Measurements from ENCODE around the gene ZNF367.

Gene ZNF367

DNA sequence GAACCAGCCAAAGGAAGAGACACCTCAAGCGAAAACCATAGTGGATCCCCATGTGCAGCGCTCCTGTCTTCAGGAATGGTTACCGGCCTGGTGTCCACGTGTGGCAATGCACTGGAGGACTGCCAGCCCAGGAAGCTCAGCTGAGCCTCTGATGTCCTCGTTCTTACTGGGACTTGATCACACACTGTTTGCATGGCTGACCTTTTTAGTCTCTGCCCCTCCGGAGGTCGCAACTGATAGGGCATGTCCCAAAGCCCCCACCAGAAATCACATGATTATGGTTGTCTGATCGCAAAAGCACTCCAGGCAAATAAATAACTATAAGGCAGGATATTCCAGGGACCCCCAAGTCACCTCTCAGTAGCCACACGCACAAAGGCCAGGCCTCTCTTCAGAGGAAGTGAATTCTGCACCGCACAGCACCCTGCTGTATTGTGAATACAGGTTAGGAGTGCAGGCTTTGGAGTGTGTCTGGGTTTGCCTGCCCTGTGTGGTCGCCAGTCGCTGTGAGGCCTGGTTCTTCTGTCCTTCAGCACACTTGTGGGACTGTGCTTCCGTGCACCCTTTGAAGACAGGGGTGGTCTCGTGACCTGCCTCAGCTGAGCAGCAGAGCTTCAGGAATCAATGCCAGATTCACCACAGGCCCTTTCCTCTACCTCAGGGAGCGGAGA is 18.4 kb upstream of the ZNF367 start:
- no peak for DNase-seq

GRCh38 chr9:96436063-96436455 is 17.9 kb upstream of the ZNF367 start:
- no peak for DNase-seq

DNA sequence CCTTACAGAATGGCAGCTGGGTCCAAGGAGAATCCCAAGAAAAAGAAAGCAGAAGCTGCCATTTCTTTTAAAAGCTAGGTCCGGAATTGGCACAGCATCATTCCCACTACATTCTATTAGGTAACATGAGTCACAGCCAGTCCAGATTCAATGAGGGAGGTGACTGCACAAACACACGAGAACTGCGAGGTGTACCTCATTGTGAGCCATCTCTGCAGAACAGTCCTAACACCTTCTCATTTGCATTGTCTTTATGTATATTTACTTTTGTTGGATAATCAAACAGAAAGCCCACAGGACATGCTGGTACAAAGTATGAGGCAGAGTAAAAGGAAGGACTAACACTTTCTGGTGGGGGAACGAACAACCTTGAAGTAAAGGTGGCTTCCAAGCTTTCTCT is 17.2 kb upstream of the ZNF367 start:
- peak; percentile 48 to 53 for DNase-seq

- DNase-seq, result no peak
Observed at GRCh38 chr9:96430377-96430776, 12.2 kb upstream of the ZNF367 start.

GRCh38 chr9:96429732-96430131 is 11.6 kb upstream of the ZNF367 start:
- no peak for DNase-seq

- DNase-seq, result no peak
Observed at GRCh38 chr9:96425500-96426169, 7.5 kb upstream of the ZNF367 start.

DNA sequence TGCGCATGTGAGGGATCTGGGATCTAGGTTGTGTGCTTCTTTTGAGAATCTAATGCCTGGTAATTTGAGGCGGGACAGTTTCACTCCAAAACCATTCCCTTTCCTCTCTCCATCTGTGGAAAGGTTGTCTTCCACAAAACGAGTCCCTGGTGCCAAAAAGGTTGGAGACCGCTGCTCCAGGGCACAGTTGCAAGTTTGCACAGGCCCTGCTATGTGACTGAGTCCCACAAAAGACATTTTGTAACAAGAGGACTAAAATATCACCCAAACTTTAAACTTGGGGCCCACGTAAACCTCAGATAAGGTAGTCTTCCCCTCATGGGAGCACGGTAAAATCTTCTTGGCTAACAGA is 5.8 kb upstream of the ZNF367 start:
- DNase-seq, result no peak

- no peak for DNase-seq
Observed at GRCh38 chr9:96423322-96423984, 5.3 kb upstream of the ZNF367 start.

GRCh38 chr9:96420468-96421219 is 2.5 kb upstream of the ZNF367 start:
- DNase-seq, result peak in 1 of 2 experiments; percentile 18

DNA sequence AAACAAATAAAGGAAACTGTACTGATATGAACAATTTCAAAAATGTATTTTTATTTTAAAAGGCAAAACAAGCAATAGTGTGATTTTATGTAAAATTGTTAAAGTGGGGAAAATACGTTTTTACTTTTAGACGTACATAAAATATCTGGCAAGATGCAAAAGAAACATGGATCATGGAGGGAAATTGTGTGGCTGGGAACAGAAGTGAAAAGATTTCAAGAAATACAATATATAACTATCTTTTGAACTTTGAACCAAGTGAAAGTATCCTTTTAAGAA is 1.5 kb upstream of the ZNF367 start:
- no peak for DNase-seq

DNA sequence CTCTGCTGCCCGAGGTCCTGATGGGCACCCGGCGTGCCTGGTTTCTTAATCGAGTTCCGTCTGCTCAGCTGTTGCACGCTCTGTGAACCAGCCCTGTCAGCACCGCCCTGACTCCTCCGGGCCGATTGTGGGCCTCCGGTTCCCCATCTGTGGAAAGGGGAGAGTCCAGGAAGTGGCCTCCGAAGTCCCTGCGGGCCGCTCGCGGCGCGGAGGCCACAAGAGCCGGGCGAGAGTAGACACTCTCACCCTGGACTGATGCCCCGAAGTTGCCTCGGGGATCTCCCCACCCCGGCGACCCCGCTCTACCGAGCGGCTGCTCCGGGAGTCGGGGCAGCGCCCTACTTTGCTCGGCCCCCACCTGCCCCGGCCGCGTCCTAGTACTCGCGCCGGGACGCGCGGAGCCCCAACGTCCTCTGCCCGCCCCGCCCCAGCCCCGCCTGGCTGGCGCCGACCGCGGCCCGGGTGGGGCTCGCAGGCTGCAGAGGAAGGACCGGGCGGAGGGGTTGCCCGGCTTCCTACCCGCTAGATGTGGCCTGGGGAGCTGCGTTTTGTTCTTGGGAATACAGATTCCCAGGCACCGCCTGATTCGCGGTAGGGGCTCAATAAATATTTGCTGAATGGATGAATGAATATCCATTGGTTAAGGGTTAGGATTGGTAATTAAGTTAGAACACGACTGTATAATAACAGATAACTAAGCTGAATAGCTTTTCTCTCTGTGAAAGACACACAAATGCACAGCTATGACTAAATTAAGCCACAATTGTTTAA is 935 bp upstream of the ZNF367 start:
- DNase-seq, result peak; percentile 77 to 86

DNA sequence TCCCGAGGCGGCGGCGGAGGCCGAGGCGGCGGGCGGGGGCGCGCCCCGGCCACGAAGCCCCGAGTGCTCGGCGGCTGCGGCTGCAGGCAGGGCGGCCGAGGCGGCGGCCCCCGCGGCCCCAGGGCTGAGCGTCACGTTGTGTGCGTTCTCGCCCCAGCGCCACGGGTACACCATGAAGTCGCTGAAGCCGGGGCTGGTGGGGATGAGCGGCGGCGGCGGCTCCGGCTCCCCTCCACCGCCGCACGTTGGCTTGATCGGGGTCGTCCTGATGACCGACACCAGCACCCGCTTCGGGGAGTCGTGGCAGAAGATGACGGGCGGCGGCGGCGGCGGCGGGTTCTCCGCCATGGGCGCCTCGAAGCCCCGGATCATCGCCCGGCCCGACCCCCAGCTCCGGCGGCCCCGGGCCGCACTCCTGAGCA is 498 bp downstream of the ZNF367 start:
- DNase-seq, result no peak

DNA sequence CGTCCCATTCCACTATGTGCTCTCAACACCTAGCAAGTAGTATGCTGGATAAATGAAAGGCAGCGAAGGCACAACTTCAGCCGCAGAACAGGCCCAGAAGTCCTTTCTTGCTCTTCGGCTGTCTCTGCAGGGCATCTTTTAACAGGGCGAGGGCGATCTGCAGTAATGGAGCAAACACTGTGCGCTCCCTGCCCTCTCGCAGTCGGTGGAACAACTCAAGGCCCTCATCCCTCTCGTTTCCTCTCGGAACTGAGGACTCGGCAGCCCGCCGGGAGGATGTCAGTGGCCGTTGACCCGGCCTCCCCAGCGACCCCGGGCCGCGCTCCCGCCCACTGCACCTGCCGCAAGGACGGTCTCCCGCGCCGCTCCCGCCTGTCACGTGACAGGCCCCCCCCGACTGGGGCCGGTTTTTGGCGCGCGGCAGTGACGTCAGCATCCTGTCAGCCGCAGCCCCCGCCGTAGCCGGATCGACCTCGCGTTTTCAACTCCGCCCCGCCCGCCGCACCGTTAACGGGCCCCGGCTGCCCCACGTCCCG is 1.1 kb downstream of the ZNF367 start:
- peak in 1 of 2 experiments; percentile 82 for DNase-seq

- peak; percentile 9 to 49 for DNase-seq
Observed at GRCh38 chr9:96413302-96414221, 4.6 kb downstream of the ZNF367 start.

GRCh38 chr9:96412174-96412913 is 5.8 kb downstream of the ZNF367 start:
- no peak for DNase-seq

DNA sequence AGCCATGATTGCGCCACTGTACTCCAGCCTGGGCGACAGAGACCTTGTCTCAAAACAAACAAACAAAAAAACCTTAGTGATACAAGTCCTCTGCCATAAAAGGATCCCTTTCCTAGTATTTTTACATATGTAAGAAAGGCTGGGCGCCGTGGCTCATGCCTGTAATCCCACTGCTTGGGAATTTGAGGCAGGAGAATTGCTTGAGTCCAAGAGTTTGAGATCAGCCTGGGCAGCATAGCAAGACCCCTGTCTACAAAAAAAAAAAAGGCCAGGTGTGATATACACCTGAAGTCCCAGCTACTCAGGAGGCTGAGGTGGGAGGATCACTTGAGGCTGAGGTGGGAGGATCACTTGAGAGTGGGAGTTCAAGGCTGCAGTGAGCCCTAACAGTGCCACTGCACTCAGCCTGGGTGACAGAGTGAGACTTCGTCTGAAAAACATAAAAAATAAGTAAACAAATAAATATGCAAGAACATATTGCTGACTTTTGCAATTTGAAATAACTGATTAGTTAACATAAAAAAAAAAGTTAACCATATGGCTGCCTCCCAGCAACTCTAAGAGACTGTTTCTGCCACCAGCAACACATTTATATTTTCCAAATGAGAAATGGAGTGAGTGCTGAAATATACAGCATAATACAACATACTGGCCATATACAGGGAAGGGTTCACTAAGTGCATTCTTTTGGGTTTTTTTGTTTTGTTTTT is 6.9 kb downstream of the ZNF367 start:
- no peak for DNase-seq

- peak in 1 of 2 experiments; percentile 11 for DNase-seq
Observed at GRCh38 chr9:96408409-96409280, 9.5 kb downstream of the ZNF367 start.

DNA sequence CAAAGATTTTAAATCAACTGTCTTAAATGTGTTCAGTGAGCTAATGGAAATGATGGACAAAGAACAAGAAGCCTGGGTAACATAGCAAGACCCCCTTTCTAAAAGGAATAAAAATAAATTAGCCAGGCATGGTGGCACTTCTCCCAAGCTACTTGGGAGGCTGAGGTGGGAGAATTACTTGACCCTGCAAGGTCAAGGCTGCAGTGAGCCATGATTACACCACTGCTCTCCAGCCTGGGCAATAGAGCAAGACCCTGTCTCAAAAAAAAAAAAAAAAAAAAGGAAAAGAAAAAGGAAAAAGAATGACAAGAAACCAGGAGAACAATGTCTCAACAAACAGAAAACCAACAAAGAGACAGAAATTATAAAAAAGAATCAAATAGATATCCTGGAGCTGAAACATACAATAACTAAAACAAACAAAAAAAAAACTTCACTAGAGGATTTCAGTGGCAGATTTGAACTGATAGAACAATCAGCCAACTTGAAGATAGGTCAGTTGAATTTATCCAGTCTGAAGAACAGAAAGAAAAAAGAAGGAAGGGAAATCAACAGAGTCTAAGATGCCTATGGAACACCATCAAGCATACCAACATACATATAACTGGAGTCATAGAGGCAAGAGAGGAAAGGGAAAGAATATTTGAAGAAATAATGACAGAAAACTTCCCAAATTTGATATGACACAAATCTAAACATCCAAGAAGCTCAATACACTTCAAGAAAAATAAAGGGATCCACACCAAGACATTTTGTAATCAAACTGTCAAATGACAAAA is 17.8 kb downstream of the ZNF367 start:
- DNase-seq, result no peak
